HG03066 (cell line): ENCODE results near the gene PDZK1IP1.
A peak's percentile ranks its signal among the peaks of the same experiment; 100 is the strongest.
"Not testable (repeated sequence)": the region's sequence is repeated elsewhere in the genome, so short reads cannot be mapped to it uniquely, and the experiment has no call there.

Source experiments
- ATAC-seq: cut with Tn5 transposase; IDR thresholded peaks from one replicate; pipeline ENCODE4 v1.9.1; 2021; ENCODE audit warnings: low read depth; ENCODE audit not compliant: unreplicated experiment

PDZK1IP1 gene

GRCh38 chr1:47183308-47184089, 6.3 kb downstream of the PDZK1IP1 start:
- no peak for ATAC-seq

DNA sequence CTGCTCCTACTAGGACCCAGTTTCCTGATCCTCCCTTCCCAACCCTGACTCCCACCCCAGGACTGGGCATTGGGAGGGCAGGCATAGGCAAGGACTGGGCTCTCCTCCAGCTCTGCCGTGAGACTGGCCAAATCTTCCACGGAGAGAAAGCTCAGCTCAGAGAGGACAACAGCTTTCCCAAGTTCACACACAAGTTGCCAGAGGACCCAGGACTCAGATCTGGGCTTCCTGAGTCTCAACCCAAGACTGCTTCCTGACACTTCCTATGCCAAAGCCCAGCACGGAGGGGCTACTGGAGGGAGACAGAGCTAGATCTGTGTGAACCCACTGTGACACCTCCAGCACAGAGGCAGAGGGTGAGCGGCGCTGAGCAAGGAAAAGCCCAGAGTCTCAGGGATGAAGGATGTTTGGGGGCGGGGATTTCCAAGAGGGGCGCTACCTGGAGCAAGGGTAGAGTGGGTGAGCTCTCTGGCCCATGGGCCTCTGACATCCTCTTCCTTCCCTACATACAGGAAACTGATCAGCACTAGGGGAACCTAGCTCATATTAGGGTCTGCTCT, 7.1 kb downstream of the PDZK1IP1 start:
- no peak for ATAC-seq

DNA sequence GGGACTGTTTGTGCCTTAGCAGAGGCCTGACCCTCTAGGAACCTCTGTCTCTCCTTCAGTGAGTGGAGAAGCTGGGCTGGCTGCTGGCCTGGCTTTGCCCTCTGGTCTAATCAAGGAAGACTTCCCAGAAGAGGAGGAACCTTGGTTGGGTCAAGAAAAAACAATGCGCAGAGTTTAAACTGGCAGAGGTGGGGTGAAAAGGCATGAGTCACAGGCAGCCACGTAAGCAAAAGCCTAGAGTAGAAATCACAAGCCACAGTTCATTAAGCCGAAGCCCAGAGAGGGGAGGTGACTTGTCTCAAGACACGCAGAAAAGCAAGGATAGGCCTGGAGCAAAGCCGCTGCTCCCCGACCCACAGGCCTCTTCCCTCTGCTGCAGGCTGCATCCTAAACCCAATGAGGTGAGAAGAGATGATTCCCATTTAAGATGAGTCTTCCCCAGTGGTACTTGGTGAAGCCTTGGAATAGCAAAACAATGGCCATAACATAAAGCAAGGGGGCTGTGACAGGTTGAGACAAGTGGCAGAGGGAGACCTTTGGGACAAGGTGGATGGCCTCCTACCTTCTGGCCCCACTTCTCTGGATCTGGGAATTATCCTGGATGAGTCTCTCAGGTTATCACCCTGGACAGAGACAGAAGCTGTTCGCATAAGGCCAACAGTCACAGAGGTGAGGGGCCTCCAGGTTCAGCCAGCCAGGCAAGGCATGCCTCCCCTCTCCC, 7.7 kb downstream of the PDZK1IP1 start:
- no peak for ATAC-seq

DNA sequence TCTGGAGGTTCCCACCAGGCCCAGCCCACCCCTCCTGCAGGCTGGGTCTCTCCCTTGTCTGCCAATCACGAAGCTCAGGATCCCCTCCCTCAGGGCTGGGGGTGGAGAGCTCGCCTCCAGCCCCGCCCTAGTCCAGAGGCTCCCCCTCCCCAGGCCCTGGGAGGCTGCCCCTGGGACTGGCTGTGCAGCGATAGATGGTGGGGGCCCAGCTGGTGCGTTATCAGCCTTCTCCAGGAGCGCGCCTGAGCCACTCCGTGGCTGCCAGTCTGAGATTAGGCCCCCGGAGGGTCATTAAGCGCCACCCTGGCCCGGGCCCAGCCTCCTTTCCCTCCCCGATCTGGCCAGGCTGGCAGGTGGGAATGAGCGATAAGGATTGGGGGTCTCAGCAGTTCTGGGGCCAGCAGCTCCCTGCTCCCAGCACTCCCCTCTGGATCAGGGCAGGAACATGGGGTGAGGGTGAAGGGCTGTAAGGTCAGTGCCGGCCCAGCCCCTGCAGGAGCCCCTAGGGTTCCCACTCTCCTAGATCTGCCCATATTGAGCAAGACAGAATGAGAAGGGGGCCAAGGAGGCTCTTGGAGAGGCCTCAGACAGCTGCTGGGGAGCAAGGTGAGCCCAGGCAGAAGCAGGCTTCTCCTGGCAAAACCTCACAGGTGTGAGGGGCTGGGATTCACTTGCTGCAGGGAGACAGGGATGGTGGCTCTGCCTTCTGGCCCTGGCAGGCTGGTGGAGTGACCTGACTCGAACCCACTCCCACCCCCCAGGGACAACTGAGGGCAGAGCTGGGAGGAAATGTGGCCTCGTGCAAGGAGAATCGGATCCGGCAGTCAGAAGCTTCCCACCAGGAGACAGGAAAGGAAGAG, 8.5 kb downstream of the PDZK1IP1 start:
- no peak for ATAC-seq

GRCh38 chr1:47180603-47181094, 9.2 kb downstream of the PDZK1IP1 start:
- no peak for ATAC-seq

DNA sequence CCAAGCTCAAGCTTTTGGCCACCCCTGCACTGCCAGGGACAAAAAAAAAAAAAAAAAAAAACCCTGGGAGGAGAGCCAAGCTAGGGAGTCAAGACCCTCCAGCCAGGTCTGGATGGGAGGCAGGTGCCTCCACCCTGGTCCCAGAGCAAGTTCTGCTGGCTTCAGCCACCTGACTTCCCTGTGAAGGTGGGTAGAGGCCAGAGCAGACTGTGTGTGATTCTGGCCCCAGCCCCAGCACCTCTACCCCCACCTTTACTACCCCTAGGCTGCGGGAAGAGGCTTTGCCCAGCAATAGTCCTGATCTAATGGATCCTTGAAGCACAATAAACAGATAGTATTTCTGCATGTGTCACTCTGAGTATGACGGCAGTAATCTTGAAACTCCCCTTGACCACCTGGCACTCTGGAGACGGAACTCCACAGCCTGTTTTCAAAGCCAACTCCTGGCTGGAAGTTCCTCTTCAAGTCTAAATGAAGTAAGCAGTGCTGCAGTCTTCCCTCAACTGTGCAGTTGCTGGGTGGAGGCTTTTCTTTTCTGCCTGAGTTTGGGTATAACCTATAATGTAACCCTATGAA, 9.8 kb downstream of the PDZK1IP1 start:
- ATAC-seq, result no peak

DNA sequence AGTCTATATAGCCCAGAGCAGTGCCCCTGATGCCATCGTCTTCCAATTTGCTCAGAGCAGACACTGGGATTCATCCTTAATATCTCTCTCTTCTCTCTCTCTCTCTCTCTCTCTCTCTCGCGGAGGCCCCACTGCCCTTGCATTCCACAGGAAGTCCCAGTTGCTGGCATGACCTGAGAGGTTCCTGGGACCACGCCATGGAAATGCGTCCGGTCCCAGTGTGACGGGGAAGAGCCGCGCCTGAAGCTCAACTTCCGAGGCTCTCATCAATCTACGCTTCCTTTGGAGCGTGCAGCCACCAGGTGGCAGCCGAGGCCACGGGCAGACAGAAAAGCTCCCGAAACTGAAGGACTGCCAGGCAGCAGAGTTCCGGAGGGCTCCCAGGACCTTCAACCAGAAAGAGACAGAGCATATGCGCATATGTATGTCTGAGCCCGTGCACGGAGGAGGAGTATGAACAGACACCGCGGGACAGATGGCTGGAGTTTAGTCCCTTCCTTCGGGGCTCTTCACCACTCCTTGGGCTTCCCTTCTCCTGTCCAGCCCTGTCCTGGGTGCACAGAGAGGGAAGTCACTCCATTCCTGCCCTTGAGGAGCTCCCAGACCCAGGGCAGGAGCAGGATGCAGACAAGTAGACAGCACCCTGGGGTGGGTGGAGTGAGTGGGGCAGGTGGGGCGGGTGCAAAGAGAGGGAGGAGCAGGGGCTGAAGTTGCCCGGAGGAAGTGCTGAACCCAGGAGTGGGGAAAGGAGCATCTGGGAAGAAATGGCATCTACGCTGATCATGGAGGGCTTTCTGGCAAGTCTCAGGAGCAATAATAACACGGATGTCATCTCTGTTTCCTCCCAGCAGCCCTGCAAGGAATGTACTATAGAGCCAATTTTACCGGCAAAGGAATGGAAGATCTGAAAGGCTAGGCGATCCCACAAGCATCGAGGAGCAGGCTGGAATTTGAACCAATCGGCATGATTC, 10.5 kb downstream of the PDZK1IP1 start:
- peak; percentile 89 for ATAC-seq

DNA sequence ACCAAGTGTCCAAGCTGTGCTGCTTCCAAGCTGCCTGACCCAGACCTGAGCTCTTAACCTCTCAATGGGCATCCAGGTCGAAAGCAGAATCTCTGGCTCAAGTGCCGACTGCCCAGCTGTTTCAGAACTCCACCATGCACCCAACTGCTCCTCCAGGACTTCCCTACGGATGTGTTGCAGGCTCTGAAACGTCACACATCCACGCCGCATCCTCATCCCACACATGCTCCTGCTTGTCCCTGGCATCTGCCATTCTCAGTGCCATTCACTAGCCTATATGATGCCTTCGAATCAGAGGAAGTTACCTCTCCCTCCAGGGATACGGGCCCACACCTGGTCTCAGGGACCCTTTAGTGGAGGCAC, 11.2 kb downstream of the PDZK1IP1 start:
- ATAC-seq, result no peak

- ATAC-seq, result no peak
Observed at GRCh38 chr1:47178020-47178419, 11.8 kb downstream of the PDZK1IP1 start.

- no peak for ATAC-seq
Observed at GRCh38 chr1:47175227-47175934, 14.5 kb downstream of the PDZK1IP1 start.

DNA sequence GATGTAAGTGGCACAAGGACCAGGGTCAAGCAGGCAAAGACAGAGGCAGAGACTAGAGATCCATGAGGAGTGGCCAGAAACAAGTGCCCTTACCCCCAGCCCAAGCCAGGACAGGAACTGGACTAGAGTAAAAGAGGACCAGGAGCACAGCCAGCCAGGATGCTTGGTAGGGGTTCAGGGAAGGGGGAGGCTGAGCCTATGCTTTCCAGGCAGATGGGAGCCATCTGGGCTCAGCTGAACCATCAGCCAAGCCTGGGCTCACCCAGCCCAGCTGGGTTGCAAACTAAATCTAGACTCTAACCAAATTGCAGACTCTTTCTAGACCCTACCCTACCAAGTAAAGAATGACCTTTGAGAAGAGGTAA, 15.2 kb downstream of the PDZK1IP1 start:
- no peak for ATAC-seq

DNA sequence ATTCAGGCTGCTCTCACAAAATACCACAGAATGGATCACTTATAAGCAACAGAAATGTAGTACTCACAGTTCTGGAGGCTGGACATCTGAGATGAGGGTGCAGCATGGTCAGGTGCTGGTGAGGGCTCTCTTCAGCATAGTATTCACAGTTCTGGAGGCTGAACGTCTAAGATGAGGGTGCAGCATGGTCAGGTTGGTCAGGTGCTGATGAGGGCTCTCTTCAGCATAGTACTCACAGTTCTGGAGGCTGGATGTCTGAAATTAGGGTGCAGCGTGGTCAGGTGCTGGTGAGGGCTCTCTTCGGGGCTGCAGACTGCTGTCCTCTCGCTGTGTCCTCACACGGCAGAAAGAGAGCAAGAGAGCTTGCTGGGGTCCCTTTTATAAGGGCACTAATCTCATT, 17.1 kb downstream of the PDZK1IP1 start:
- no peak for ATAC-seq

DNA sequence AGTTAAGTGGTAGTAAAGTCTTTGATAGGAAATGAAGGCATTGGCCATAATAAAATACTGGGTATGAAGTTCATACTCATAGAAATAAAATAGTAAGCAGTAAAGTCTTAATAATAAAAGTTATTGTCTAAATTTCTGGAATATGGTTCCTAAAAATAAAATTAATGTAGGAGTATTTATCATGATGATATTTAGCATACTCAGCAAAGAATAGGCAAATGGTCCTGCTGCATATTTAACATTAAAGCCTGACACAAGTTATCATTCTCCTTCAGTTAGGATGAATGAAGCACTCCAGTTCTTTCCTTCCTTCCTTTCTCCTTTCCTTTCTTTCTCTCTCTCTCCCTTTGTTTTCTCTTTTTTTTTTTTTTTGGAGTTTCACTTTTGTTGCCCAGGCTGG, 25.3 kb downstream of the PDZK1IP1 start:
- no peak for ATAC-seq

DNA sequence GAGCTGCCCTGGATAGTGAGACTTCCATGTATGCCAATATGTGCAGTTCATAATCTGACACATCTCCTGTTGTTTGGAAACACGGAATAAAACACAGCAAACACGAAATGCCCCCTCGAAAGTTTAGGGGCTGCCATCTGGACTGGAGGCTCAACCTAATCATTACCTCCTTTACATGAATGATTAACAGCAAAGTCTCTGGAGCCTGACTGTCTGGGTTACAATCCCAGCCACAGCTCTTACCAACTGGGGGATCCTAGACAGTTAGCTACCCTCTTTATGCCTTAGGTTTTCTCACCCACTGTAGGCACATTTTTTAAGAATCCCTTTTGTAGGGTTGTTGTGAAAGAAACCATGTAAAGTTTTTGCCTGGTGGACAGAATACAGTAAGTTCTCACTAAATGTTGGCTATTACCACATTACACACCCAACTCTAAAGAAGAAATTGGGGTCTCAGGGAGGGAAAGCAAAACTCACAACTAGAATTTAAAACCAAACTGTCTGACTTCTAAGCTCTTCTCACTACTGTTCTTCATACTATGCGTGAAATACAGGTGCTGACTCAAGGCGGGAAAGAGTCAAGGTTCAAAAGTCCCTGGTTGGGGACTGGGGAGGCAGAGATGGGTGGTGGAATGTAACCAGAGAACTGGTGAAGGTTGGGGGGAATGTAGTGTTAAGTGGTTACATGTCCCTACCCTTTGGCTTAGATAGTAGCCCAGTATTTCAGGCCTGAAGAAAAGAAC, 28.4 kb downstream of the PDZK1IP1 start:
- no peak for ATAC-seq

- no peak for ATAC-seq
Observed at GRCh38 chr1:47160716-47161115, 29.1 kb downstream of the PDZK1IP1 start.

GRCh38 chr1:47157957-47158356, 31.9 kb downstream of the PDZK1IP1 start:
- not testable (repeated sequence) for ATAC-seq

- ATAC-seq, result not testable (repeated sequence)
Observed at GRCh38 chr1:47156457-47156856, 33.4 kb downstream of the PDZK1IP1 start.

GRCh38 chr1:47149162-47149561, 40.7 kb downstream of the PDZK1IP1 start:
- not testable (repeated sequence) for ATAC-seq
